Measurements from ENCODE around the gene FCN3. TPM values are rescaled to one million over a fixed set of nuclear protein-coding genes. Genes with fewer than 3 reads are reported as not detected.

FCN3 gene
- total and polyA plus RNA-seq, 9 of the 15 experiments (the other 6 are each of a cell fraction or from before 2014, with no cell fraction given): 0.49 TPM; not detected in 8

DNA sequence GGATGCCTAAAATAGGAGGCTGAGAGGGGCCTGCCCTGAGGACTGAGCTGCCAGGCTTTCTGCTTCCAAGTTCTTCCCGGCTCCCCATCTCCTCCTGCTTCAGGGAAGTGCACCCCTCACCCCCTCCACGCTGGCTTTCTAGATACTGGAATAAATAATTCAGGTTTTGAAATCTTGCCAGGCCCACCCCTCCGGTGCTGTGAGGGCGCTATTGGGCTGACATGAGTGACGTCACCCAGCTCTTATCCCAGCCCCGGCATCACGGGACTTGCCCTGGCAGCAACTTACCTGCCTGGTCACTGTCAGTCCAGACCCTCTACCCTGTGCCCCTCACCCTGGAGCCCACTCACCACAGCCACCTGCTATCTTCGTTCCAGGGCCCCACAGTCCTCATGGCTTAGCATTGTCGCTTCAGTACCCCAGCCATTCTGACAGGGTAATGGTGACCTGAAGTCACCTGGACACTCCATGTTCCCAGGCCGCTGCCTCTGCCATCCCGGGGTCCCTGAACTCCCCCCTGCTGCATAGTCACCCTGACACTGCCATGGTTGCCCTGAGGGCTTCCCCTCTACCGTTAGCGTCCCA lies 17.0 kb upstream of the FCN3 start (continued):
- TF ChIP-seq ZBTB40 (IDR thresholded peaks at IDR 0.05): 0 out of 2 replicates have a peak, but pooled peaks have one; percentile 61
- no peak for TF ChIP-seq ZBTB40 (CRISPR knock-in tag; IDR thresholded peaks at IDR 0.05)
- TF ChIP-seq, protein P1, sequence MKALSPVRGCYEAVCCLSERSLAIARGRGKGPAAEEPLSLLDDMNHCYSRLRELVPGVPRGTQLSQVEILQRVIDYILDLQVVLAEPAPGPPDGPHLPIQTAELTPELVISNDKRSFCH (CRISPR knock-in tag; IDR thresholded peaks at IDR 0.05): no peak
- TF ChIP-seq, protein P1 (tag; IDR thresholded peaks at IDR 0.05): 0 out of 2 replicates have a peak, but pooled peaks have one; percentile 71
- no peak for TF ChIP-seq ZNF224 (CRISPR knock-in tag; IDR thresholded peaks at IDR 0.05)
- TF ChIP-seq ZHX1 (conservative IDR thresholded peaks at IDR 0.05; ENCODE audit: low read length): no peak
- no peak for TF ChIP-seq E2F4 (CRISPR knock-in tag; IDR thresholded peaks at IDR 0.05; ENCODE audit: low read depth)
- no peak for TF ChIP-seq TEAD4 (IDR thresholded peaks at IDR 0.05; ENCODE audit: low read length)
- 0 out of 2 replicates have a peak, but pooled peaks have one; percentile 43 for TF ChIP-seq TEAD4 (CRISPR knock-in tag; IDR thresholded peaks at IDR 0.05; ENCODE audit: borderline replicate concordance)
- TF ChIP-seq TGIF2 (CRISPR knock-in tag; IDR thresholded peaks at IDR 0.05): no peak
- TF ChIP-seq FOXA3 (CRISPR knock-in tag; conservative IDR thresholded peaks at IDR 0.05 in 1 of 2, IDR thresholded peaks at IDR 0.05 in 1 of 2): peak in 1 of 2 experiments; percentile 20; a peak in 1 of 4 replicates
- TF ChIP-seq POU5F1 (IDR thresholded peaks at IDR 0.05; ENCODE audit: borderline replicate concordance, low read depth, low read length, partially characterized antibody): no peak
- no peak for TF ChIP-seq ZNF408 (CRISPR knock-in tag; IDR thresholded peaks at IDR 0.05; ENCODE audit: low read depth)
- no peak for TF ChIP-seq HNRNPH1 (optimal IDR thresholded peaks at IDR 0.05; ENCODE audit: low read depth, low read length)
